Right atrium auricular region (tissue), 2 donors: ENCODE measurements around the gene TRPM1. TPM values are rescaled to one million over a fixed set of nuclear protein-coding genes. Genes with fewer than 3 reads are reported as not detected.

Experiments
- DNase-seq: peaks from one replicate; pipeline ENCODE4 v3.0.0-alpha.2; 2019; ENCODE audit warnings: low spot score
- H3K27ac ChIP-seq, 2 donors: fragments of 200-600 bp; sonication (generic); 1 replicate in 1 of 2; 2 replicates in 1 of 2; pipeline ENCODE4 v1.5.1; 2016 to 2019
- H3K27me3 ChIP-seq, 2 donors: fragments of 200-600 bp; sonication (generic); one replicate each; pipeline versions ENCODE4 v1.5.1 to v1.6.0; 2017 to 2019
- H3K36me3 ChIP-seq: fragments of 200-600 bp; sonication (generic); one replicate; pipeline ENCODE4 v1.5.1; 2016
- H3K4me1 ChIP-seq, 2 donors: fragments of 200-600 bp; sonication (generic); one replicate each; pipeline versions ENCODE4 v1.5.1 to v1.6.0; 2017 to 2019
- H3K4me3 ChIP-seq, 2 donors: fragments of 200-600 bp; sonication (generic); 1 replicate in 1 of 2; 2 replicates in 1 of 2; pipeline ENCODE4 v1.5.1; 2017 to 2019; ENCODE audit warnings: mild to moderate bottlenecking in 1 of 2, moderate library complexity in 1 of 2
- H3K9me3 ChIP-seq, 2 donors: fragments of 200-600 bp; sonication (generic); one replicate each; pipeline ENCODE4 v1.5.1; 2019
- CTCF ChIP-seq, 2 donors: fragments of 200-600 bp; sonication (generic); IDR thresholded peaks; one replicate each; pipeline ENCODE4 v1.5.1; 2019; ENCODE audit warnings: antibody characterized with exemption in 2 of 2
- total RNA-seq, 2 donors: library from RNA; depleted of rRNA; stranded (reverse); fragments of >200 nt; gene quantifications; one replicate each; pipeline ENCODE4 v1.1.0, GENCODE V29; 2016

Gene TRPM1
- total RNA-seq, 2 donors from 2014 or later: not detected

DNA sequence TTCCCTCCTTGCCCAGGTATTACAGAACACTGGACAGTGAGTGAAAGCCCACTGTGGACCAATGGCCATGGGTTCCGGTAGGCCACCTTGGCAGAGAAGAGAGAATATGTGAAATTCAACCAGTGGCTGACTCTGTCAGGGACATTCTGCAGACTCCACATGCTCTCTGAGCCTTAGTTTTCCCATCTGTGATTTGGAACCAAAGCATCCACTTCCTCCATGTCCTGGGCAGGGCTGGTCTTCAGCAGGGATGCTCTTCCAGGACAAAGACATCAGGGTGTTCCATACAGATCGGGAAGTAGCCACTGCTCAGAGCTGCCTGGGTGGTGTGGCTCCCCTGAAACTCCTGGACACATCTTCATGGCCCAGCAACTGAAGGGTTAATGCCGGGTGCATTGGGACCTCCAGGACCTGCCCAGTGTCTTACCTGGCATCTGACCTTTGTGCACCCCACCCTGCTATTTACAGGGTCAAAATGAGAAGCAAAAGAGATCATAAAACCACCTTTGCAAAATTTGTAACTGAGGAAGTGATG is 28.3 kb upstream of the TRPM1 start:
- DNase-seq: no peak
- H3K4me3 ChIP-seq: no peak overlapping the region
- H3K36me3 ChIP-seq: no peaks in the 10 kb centered on the region
- no peaks in the 10 kb centered on the region for H3K9me3 ChIP-seq
- no peak for TF ChIP-seq CTCF (IDR thresholded peaks at IDR 0.05)
- H3K4me1 ChIP-seq: peaks cover 0 to 10% of the 10 kb centered on the region in 2 donors
- no peaks in the 10 kb centered on the region for H3K27me3 ChIP-seq
- H3K27ac ChIP-seq: no peak overlapping the region

DNA sequence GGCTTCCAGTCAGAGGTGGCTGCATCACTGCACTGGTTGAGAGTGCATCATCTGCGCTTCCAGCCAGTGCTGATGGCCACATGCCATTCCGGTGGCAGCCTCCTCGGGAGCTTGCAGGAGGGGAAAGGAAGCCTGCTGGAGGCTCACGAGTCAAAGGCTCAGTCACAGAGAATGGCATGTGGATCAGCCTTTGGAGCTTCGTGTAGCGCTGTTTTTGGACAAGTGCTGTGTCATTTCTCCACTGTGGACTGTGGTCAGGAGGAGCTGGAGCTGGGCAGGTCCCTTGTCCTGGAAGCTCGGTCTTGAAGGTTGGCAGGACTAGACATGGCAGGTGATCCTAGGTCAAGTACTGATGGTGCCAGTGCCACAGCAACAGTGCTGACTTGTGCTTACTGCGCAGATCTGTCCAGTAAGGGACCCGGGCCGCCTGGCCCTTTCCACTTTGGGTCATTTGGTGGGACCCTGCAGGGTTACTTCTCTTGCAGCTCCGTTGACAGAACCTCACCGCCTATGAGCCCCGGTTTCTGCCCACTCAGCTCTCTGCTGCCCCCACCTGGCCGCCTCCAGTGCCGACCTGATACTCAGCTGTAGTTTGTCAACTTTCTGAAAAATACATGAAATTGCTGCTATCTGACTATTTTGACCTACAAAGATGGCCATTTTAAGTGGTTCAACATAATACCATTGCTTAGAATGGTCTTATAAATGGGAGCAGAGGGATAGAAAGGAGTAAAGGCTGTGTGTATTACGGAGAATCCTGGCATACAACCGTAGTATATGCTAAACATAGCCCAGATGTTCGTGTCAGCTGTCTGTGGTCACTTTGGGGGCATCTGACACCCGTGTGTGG is 27.6 kb upstream of the TRPM1 start:
- peak; percentile 77 for DNase-seq
- Histone ChIP-seq H3K9me3 (peaks cover 0 to under 1% of the 10 kb centered on the region in 2 donors), H3K4me1 (peaks cover 0 to 10% of the 10 kb centered on the region in 2 donors), H3K4me3 (no peak overlapping the region), H3K36me3 (no peaks in the 10 kb centered on the region), H3K27me3 (no peaks in the 10 kb centered on the region), H3K27ac (no peak overlapping the region)
- TF ChIP-seq CTCF (IDR thresholded peaks at IDR 0.05): peak; percentile 86 to 94

DNA sequence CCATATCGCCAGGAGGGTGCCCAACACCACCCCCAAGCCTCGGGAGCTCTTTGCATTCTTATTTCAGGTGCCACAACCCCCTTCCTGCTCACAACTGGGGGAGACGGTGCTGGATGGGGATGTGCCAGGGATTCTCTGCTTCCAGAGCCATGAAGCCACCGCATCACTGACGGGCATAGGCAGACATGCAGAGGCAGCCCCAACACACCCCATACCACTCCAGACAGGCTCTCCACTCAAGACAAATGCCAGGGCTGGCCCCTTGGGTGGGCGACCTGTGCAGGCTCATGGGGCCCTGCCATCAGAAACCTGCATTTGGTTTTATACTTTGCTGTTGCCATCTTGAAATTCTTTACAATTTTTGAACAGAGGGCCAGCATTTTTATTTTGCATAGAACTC is 27.0 kb upstream of the TRPM1 start:
- Histone ChIP-seq H3K4me3 (no peak overlapping the region), H3K4me1 (peaks cover 0 to 10% of the 10 kb centered on the region in 2 donors), H3K27ac (no peak overlapping the region), H3K27me3 (no peaks in the 10 kb centered on the region), H3K9me3 (peaks cover 0 to 7% of the 10 kb centered on the region in 2 donors), H3K36me3 (no peaks in the 10 kb centered on the region)
- no peak for TF ChIP-seq CTCF (IDR thresholded peaks at IDR 0.05)
- no peak for DNase-seq

DNA sequence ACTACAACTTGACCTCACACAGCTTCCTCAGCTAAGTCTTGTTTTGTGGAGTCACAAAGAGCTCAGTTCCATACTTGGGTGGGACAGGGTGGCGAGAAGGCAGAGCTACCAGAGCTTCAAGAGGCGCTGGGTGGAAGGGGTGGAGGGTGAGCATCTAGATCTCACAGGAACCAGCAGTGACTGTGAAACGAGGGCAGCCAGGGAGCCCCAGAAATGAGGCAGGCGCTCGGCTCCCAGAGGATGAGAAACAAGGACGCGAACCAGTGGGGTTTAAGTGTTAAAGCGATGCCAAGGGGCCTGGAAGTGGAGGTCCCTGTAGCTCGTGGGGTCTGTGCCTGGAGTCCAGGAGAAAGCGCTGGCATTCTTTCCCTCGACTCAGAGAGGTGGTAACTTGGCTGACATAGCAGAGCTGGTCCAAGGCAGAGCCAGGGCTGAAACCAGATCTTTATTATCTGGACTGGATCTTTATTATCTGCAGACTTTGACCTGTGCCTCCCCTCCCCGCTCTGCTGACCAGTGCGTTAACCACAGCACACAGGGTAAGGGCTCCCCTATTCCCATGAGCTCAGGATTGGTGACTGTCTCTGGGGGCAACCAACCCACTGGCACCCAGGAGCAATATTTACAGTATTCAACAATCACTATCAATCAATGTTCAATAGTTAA is 26.2 kb upstream of the TRPM1 start:
- no peak overlapping the region for H3K27ac ChIP-seq
- DNase-seq: no peak
- no peaks in the 10 kb centered on the region for H3K27me3 ChIP-seq
- H3K36me3 ChIP-seq: no peaks in the 10 kb centered on the region
- no peak overlapping the region for H3K4me3 ChIP-seq
- H3K9me3 ChIP-seq: peaks cover 0 to 10% of the 10 kb centered on the region in 2 donors
- H3K4me1 ChIP-seq: peaks cover 0 to 10% of the 10 kb centered on the region in 2 donors
- TF ChIP-seq CTCF (IDR thresholded peaks at IDR 0.05): no peak

DNA sequence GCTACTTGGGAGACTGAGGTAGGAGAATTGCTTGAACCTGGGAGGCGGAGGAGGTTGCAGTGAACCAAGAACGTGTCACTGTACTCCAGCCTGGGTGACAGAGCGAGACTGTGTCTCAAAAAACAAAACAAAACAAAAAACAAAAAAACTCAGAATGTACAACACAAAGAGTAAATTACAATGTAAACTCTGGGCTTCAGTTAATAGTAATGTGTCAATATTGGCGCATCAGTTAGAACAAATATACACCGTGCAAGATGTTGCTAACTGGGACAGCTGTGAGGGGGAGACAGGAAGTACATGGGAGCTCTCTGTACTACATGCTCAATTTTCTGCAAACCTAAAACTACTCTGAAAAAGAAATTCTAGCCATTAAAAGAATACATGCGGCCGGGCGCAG is 23.5 kb upstream of the TRPM1 start:
- TF ChIP-seq CTCF (IDR thresholded peaks at IDR 0.05): no peak
- H3K9me3 ChIP-seq: peaks cover 0 to 24% of the 10 kb centered on the region in 2 donors
- no peaks in the 10 kb centered on the region for H3K36me3 ChIP-seq
- DNase-seq: no peak
- no peaks in the 10 kb centered on the region for H3K27me3 ChIP-seq
- no peak overlapping the region for H3K4me3 ChIP-seq
- no peak overlapping the region for H3K27ac ChIP-seq
- peaks cover 0 to 10% of the 10 kb centered on the region in 2 donors for H3K4me1 ChIP-seq
